Duodenal mucosa (tissue), 2 donors: ENCODE measurements around the gene RICTOR.

Experiments used
- H3K27ac ChIP-seq: one replicate; pipeline ENCODE4 v1.7.0; 2013; ENCODE audit warnings: low read depth, low read length
- H3K27me3 ChIP-seq, 2 donors: one replicate each; pipeline ENCODE4 v1.7.0; 2013; ENCODE audit warnings: low read length in 2 of 2, control low read depth in 1 of 2; ENCODE audit not compliant: insufficient read depth in 2 of 2, control insufficient read depth in 1 of 2
- H3K36me3 ChIP-seq, 2 donors: one replicate each; pipeline ENCODE4 v1.7.0; 2013; ENCODE audit warnings: low read length in 2 of 2, control low read depth in 1 of 2; ENCODE audit not compliant: insufficient read depth in 2 of 2, control insufficient read depth in 1 of 2
- H3K4me1 ChIP-seq, 2 donors: one replicate each; pipeline ENCODE4 v1.7.0; 2013; ENCODE audit warnings: low read length in 2 of 2, control low read depth in 1 of 2; ENCODE audit not compliant: insufficient read depth in 2 of 2, control insufficient read depth in 1 of 2
- H3K4me3 ChIP-seq, 2 donors: one replicate each; pipeline ENCODE4 v1.7.0; 2013; ENCODE audit warnings: low read length in 2 of 2, low read depth in 1 of 2
- H3K9ac ChIP-seq, 2 donors: one replicate each; pipeline ENCODE4 v1.7.0; 2013; ENCODE audit warnings: low read length in 2 of 2, low read depth in 1 of 2
- H3K9me3 ChIP-seq, 2 donors: one replicate each; pipeline ENCODE4 v1.7.0; 2013; ENCODE audit warnings: low read length in 2 of 2, control low read depth in 1 of 2; ENCODE audit not compliant: control insufficient read depth in 1 of 2

The RICTOR gene

DNA sequence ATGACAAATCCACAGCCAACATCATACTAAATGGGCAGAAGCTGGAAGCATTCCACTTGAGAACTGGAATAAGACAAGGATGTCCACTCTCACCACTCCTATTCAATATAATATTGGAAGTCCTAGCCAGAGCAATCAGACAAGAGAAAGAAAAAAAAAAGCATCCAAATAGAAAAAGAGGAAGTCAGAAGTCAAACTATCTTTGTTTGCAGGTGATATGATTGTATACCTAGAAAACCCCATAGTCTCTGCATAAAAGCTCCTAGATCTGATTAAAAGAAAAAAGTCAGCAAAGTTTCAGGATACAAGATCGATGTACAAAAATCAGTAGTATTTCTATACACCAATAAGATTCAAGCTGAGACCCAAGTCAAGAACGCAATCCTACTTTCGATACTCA lies 162.3 kb downstream of the RICTOR start:
- H3K27ac ChIP-seq = no peak overlapping the region
- peaks cover 0 to 2% of the 10 kb centered on the region in 2 donors for H3K9me3 ChIP-seq
- no peak overlapping the region for H3K9ac ChIP-seq
- no peak overlapping the region for H3K4me3 ChIP-seq
- peaks cover 0 to 3% of the 10 kb centered on the region in 2 donors for H3K27me3 ChIP-seq
- H3K4me1 ChIP-seq = no peaks in the 10 kb centered on the region
- H3K36me3 ChIP-seq = no peaks in the 10 kb centered on the region

DNA sequence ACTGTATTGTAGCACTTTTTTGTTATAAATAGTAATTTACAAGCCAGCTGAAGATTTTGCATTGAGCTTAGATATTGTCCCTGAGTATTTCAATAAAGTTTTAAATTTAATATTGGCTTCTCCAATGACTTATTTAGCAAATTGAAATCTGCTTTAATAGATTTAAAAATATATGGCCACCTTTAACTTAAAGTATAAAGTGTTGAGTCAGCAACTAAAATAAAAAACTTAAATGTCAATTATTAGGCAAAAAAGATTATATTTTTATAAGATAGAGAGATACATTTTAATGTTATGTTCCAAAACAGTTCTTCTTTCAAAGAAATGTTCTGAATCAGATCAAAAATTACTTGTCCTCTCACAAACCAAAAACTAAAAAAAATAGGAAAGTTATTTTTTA lies 167.7 kb downstream of the RICTOR start:
- no peaks in the 10 kb centered on the region for H3K4me1 ChIP-seq
- no peaks in the 10 kb centered on the region for H3K36me3 ChIP-seq
- no peak overlapping the region for H3K9ac ChIP-seq
- peaks cover 0 to 3% of the 10 kb centered on the region in 2 donors for H3K27me3 ChIP-seq
- peaks cover 0 to 2% of the 10 kb centered on the region in 2 donors for H3K9me3 ChIP-seq
- H3K4me3 ChIP-seq = no peak overlapping the region
- no peak overlapping the region for H3K27ac ChIP-seq

DNA sequence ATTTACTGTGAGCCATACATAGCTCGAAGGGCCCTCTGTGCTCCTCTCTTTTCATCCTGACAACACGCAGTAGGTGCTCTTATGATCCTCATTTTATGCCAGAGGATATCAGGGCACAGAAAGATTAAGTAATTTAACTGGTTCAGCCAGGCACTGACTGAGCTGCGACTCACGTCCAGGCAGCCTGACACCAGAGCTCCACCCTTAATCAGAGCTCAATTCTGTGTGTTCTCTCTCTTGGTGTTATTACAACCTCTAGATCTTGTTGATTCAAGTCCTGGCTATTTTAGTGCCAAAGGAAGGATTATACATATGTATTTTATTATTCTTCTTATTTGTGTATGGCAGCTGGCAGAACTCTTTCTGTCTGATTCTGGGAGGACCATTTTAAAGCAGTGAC lies 168.7 kb downstream of the RICTOR start:
- Histone ChIP-seq H3K4me1 (no peaks in the 10 kb centered on the region), H3K9ac (no peak overlapping the region), H3K27me3 (peaks cover 0 to 3% of the 10 kb centered on the region in 2 donors), H3K9me3 (peaks cover 0 to 2% of the 10 kb centered on the region in 2 donors), H3K36me3 (no peaks in the 10 kb centered on the region), H3K4me3 (no peak overlapping the region), H3K27ac (no peak overlapping the region)

DNA sequence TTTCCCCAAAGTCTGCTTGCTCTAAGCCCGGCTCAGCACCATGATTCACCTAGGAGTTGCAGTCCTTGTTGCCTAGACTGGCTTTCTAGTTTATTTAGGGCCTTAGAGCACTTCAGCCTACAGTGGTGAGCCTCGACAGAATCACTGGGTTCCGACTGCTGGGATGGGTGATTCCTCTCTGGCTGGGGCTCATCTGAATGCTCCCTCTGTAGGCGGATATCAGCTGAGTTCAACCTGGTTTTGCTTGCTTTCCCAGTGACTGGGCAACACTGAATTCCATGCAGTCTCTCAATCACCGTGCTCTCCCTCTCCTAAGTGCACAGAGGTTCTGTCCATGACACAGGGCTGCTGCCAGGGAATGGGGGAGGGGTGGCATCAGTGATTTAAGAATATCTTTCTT lies 174.3 kb downstream of the RICTOR start:
- H3K9ac ChIP-seq = no peak overlapping the region
- H3K4me1 ChIP-seq = no peaks in the 10 kb centered on the region
- H3K4me3 ChIP-seq = no peak overlapping the region
- no peaks in the 10 kb centered on the region for H3K27me3 ChIP-seq
- no peaks in the 10 kb centered on the region for H3K36me3 ChIP-seq
- peaks cover 0 to 3% of the 10 kb centered on the region in 2 donors for H3K9me3 ChIP-seq
- H3K27ac ChIP-seq = no peak overlapping the region

DNA sequence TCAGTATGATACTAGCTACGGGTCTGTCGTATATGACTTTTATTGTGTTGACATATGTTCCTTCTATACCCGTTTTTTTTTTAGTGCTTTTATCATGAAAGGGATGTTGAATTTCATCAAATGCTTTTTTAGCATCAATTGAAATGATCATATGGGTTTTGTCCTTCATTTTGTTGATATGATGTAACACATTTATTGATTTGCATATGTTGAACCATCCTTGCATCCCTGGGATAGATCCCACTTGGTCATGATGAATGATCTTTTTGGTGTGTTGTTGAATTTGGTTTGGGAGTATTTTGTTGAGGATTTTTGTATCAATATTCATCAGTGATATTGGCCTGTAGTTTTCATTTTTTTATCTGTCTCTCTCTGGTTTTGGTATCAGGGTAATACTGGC lies 177.4 kb downstream of the RICTOR start:
- no peak overlapping the region for H3K4me3 ChIP-seq
- no peaks in the 10 kb centered on the region for H3K27me3 ChIP-seq
- H3K27ac ChIP-seq = no peak overlapping the region
- no peaks in the 10 kb centered on the region for H3K36me3 ChIP-seq
- H3K9me3 ChIP-seq = peaks cover 0 to 3% of the 10 kb centered on the region in 2 donors
- no peaks in the 10 kb centered on the region for H3K4me1 ChIP-seq
- no peak overlapping the region for H3K9ac ChIP-seq

DNA sequence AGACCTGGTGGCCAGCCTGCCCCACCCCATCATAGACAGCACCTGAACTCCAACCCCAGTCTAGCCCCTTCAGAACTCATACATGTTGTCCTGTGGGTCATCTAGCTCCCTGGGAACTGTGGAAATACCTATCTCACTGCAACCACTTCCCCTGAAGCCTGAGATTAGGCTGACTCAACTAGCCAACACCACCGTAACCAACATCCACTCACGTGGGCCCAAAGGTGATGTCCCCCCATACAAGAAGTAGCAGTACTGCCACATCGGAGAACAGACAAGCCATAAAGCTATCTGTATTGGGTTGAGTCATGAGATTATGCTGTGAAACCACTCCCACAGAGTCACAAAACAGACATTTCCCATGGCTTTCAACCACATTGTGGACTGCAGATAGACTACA lies 181.8 kb downstream of the RICTOR start:
- Histone ChIP-seq H3K4me3 (no peak overlapping the region), H3K27me3 (no peaks in the 10 kb centered on the region), H3K4me1 (no peaks in the 10 kb centered on the region), H3K36me3 (no peaks in the 10 kb centered on the region), H3K9ac (no peak overlapping the region), H3K9me3 (peaks cover 0 to 3% of the 10 kb centered on the region in 2 donors), H3K27ac (no peak overlapping the region)

DNA sequence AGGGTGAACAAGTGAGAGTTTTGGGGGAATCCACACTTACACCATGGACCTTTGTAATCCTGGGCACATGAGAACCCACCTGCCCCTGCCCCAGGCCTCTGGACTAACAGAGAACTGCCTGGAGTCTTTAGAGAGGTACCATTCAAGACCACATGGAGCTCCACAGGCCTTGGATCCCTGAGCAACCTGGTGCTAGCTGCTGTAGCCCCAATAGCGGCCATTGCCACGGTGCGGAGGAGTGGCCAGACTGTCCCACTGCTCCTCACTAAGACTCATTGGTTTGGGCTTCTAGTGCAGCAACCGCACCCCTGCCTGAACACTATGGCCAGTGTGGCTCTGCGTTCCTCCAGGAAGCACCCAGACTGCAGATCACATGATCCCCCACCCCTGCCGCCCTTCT lies 182.6 kb downstream of the RICTOR start:
- H3K27me3 ChIP-seq = no peaks in the 10 kb centered on the region
- H3K9ac ChIP-seq = no peak overlapping the region
- H3K9me3 ChIP-seq = no peaks in the 10 kb centered on the region
- H3K27ac ChIP-seq = no peak overlapping the region
- no peak overlapping the region for H3K4me3 ChIP-seq
- no peaks in the 10 kb centered on the region for H3K36me3 ChIP-seq
- no peaks in the 10 kb centered on the region for H3K4me1 ChIP-seq

DNA sequence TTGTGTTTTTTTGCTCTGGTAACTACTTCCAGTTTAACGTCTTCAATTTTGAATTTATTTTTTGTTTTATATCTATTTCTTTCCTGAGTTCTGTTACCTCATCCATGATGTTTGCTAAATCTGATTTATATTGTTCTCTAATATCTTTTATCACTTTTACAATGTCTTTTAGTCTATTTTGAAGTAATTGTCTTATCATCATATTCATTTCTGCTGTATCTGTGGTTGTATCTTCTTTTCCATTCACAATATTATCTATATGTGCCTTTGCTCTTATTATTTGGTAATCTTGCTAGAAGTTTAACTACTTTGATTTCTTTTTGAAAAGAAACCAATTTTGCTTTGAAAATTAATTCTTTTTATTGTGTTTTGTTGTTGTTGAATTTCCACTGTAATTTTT lies 184.8 kb downstream of the RICTOR start:
- no peaks in the 10 kb centered on the region for H3K9me3 ChIP-seq
- no peaks in the 10 kb centered on the region for H3K27me3 ChIP-seq
- H3K4me1 ChIP-seq = no peaks in the 10 kb centered on the region
- H3K36me3 ChIP-seq = no peaks in the 10 kb centered on the region
- no peak overlapping the region for H3K9ac ChIP-seq
- no peak overlapping the region for H3K4me3 ChIP-seq
- H3K27ac ChIP-seq = no peak overlapping the region

DNA sequence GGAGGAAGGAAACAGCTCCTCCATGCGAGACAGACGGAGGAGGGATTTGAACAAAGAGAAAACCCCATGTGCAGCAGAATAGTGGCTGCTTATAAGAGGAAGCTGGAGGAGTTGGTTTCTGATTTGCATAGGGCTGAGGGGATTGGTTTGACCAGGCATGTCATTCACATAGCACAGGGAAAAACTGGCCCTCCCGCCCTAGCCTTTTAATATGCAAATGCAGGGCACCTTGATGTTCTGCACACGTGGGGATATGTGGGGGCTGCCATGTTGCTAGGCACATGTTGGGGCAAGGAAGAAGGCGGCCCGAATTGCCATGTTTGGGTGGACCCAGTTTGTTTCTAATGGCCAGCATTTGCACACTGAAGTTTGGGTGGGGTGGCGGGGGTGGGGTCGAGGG lies 186.2 kb downstream of the RICTOR start:
- H3K27me3 ChIP-seq = no peaks in the 10 kb centered on the region
- no peak overlapping the region for H3K27ac ChIP-seq
- H3K4me3 ChIP-seq = no peak overlapping the region
- H3K36me3 ChIP-seq = no peaks in the 10 kb centered on the region
- H3K4me1 ChIP-seq = no peaks in the 10 kb centered on the region
- H3K9me3 ChIP-seq = no peaks in the 10 kb centered on the region
- no peak overlapping the region for H3K9ac ChIP-seq
